T-helper 9 cell (primary cell): ENCODE data around the gene ANKFN1.

ENCODE experiments used
- DNase-seq: peaks from one replicate; pipeline ENCODE4 v3.0.0-alpha.2; 2020
- total RNA-seq, 2 donors: gene quantifications; one replicate each; lab custom pipeline; 2026; lab: John Stamatoyannopoulos, UW

Gene ANKFN1
- 0 to 0.07 reads per million in 2 donors for total RNA-seq

GRCh38 chr17:56152874-56153602 lies at the start of gene ANKFN1:
Gene ANKFN1 (plus strand): TSS chr17:56153475. CDS start chr17:56212668, 59,193 bp downstream.
- no peak for DNase-seq

GRCh38 chr17:56108811-56109284 lies 44.4 kb upstream of the ANKFN1 start:
- no peak for DNase-seq

GRCh38 chr17:56109836-56110235 lies 43.4 kb upstream of the ANKFN1 start:
- DNase-seq = no peak

GRCh38 chr17:56110463-56111135 lies 42.7 kb upstream of the ANKFN1 start:
- no peak for DNase-seq

- no peak for DNase-seq
These were observed 41.4 kb upstream of the ANKFN1 start for GRCh38 chr17:56111706-56112485.

- DNase-seq = no peak
These were observed 39.8 kb upstream of the ANKFN1 start for GRCh38 chr17:56113486-56113885.

- no peak for DNase-seq
These were observed 38.8 kb upstream of the ANKFN1 start for GRCh38 chr17:56114469-56114868.

GRCh38 chr17:56119191-56119590 lies 34.1 kb upstream of the ANKFN1 start:
- no peak for DNase-seq

GRCh38 chr17:56119936-56120335 lies 33.3 kb upstream of the ANKFN1 start:
- DNase-seq = no peak

- DNase-seq = no peak
These were observed 31.9 kb upstream of the ANKFN1 start for GRCh38 chr17:56121191-56122051.

GRCh38 chr17:56125830-56126819 lies 27.1 kb upstream of the ANKFN1 start:
- DNase-seq = no peak

GRCh38 chr17:56130026-56130425 lies 23.2 kb upstream of the ANKFN1 start:
- no peak for DNase-seq

GRCh38 chr17:56130631-56131030 lies 22.6 kb upstream of the ANKFN1 start:
- DNase-seq = no peak

- no peak for DNase-seq
These were observed 21.8 kb upstream of the ANKFN1 start for GRCh38 chr17:56131431-56131830.

GRCh38 chr17:56136301-56136700 lies 17.0 kb upstream of the ANKFN1 start:
- no peak for DNase-seq

GRCh38 chr17:56141046-56141839 lies 12.0 kb upstream of the ANKFN1 start:
- no peak for DNase-seq

GRCh38 chr17:56142325-56142724 lies 10.9 kb upstream of the ANKFN1 start:
- DNase-seq = no peak

- DNase-seq = no peak
These were observed 10.5 kb upstream of the ANKFN1 start for GRCh38 chr17:56142781-56143180.

- no peak for DNase-seq
These were observed 9.1 kb upstream of the ANKFN1 start for GRCh38 chr17:56144223-56144622.

GRCh38 chr17:56146534-56146933 lies 6.7 kb upstream of the ANKFN1 start:
- DNase-seq = no peak
